ENCODE measurements around the gene CMAS. TPM values are rescaled to one million over a fixed set of nuclear protein-coding genes. Genes with fewer than 3 reads are reported as not detected.
"Not testable (repeated sequence)": the region's sequence is repeated elsewhere in the genome, so short reads cannot be mapped to it uniquely, and the experiment has no call there.

Gene CMAS
- 28.0 TPM for polyA plus RNA-seq (ENCODE audit: insufficient read length)

DNA sequence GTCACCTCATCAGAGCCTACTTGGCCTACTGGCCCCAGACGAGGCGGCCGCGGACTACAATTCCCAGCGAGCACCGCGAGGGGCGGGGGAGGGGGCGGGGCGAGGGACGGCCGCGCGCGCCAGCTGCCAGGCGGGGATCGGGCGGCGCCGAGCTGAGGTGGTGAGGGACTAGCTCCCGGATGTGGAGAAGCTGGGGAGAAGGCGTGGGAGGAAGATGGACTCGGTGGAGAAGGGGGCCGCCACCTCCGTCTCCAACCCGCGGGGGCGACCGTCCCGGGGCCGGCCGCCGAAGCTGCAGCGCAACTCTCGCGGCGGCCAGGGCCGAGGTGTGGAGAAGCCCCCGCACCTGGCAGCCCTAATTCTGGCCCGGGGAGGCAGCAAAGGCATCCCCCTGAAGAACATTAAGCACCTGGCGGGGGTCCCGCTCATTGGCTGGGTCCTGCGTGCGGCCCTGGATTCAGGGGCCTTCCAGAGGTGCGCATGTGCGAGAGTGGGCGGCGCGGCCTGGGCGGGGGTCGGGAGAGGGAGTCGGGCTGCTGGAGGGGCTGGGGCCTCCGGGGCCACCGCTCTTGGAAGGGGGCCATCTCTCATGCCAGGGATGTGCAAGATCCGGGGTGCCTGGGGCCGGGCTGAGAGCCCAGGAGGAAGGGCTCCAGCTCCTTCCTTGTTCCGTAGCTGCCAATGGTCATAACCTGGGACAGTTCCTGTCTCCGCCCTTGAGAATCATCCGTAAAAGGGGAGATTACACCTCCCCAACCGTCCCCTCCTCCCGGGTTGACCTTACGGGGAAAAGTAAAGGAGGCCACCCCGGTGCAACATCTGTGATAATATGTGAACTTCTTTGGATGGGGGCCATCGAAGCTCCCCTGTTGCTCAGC, at the start of gene CMAS:
TSS of gene CMAS (plus strand) at position 129 of the 878 bp plus-strand sequence. CDS start at position 215, 86 bp downstream.
- DNase-seq (ENCODE audit: low read depth): no peak

DNA sequence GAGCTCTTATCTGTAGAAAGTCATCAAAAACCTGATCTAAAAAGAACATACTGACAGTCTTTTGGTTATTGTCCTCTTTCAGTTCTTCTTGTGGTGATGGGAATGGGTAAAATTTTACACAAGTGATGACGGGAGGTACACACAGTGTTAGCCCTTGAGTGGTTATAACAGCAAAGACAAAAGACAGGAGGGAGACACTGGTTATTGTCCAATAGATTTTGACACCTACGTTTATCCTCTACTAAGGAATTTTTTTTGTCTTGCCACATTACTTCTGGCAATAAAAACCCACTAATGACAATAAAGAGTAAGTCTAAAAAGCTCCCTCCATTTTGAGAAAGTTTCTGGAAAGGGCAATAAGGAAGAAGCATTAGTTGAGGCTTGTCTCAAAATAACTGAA, 47.7 kb upstream of the CMAS start:
- DNase-seq (ENCODE audit: low read depth): no peak

DNA sequence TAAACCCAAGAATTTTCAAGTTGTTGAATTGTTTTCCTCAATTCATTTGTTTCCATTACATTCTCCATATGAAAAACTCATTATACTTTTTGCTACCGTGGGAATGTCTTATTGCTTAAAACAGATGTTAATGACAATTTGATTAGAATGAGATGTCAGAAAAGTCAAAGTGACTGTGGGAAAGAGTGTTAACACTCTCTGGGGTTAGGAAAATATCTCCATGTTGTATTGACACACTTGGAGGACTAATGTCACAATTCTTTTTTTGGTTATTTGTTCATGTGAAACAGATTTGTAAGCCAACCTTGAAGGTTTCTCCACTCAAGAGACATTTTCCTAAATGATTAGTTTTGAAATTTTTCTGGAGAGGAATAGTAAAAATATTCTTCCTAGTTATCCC, 47.2 kb upstream of the CMAS start:
- DNase-seq (ENCODE audit: low read depth): no peak

DNA sequence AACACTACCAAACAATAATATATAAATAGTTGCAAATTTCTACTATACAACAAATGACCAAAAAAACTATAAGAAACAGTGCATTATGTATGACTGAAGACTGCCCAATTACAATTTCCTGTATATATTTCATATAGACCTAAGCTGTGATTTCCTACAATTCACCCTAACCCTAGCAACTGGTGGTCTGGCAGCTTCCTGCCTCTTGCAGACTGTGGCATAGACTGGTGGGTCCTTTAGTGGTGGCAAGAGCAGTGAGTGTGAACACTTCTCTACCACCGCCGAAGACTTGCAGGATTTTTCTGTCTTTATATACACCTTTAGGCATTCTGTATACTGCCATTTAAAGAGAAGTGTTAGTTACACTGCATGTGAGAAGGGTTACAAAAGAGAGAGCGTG, 43.6 kb upstream of the CMAS start:
- no peak for DNase-seq (ENCODE audit: low read depth)

DNA sequence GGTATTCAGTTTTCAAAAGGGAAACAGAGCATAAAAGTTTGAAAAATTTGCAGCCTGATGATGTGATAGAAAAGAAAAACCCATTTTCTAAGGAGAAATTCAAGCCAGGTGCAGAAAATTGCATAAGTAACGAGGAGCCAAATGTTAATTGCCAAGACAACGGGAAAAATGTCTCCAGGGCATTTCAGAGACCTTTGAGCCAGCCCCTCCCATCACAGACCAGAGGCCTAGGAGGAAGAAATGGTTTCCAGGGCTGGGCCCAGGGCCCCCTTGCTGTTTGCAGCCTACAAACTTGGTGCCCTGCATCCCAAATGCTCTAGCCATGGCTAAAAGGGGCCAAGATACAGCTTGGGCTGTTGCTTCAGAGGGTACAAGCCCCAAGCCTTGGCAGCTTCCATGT, 38.2 kb upstream of the CMAS start:
- DNase-seq (ENCODE audit: low read depth): not testable (repeated sequence)

DNA sequence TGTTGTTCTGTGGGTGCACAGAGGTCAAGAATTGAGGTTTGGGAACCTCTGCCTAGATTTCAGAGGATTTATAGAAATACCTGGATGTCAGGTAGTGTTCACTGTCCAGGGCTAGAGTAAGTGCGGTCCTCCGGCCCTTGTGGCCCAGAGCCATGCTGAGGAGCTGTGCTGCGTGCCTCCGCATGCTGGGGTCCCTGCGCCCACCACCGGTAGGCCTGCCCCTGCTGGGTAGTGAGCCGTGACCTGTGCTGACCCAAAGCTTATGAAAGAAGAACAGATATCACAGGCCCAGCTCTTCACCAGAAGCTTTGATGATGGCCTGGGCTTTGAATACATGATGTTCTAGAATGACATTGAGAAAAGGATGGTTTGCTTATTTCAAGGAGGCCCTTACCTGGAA, 37.8 kb upstream of the CMAS start:
- DNase-seq (ENCODE audit: low read depth): no peak

DNA sequence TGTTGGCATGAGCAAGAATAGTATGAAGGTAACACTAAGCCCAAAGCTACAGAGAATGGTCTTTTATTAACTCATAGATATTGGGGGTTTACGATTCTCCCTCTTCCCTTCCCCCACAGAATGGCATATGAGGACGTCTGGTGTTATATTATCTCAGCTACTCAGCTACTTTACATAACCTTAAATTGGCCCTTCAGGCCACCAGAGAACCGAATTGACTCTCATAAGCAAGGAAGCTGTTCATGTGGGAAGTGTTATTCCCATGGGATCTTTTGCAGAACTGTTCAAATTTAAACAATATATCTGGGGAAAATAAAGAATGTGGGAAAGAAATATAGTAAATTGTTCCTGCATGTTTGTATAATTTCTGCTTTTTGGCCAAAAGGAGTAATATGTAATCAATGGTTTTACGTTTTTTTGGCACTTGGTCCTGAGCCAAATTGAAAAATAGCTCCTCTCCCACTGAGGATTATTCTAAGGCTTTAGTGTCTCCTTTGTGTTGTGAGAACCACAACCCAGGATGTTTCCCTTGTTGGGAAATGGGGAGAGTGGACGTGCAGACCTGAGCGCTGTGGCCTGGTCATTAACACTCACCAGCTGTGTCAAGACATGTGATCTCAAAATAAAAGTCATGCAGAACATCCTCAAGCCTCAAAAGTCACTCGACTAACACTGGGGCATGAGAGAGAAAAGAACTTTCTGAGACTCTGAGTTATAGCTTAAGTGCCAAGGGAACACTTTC, 31.8 kb upstream of the CMAS start:
- no peak for DNase-seq (ENCODE audit: low read depth)

DNA sequence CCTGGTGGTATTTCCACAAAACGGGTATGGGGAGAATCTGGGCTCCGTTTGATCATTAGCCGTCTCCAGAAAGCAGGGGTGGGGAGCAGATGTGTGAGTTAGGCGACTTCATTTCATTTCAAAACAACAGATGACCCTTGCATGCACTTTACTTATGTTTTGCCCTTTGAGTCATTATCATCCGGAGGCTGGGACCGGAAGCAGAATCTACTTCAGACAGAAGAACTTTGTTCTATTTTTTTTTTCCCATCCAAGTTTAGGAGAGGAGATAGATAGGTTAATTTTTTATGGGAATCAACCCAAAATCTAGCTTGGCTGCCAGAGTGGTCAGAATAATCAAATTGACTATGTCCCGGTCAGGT, 31.3 kb upstream of the CMAS start:
- DNase-seq (ENCODE audit: low read depth): no peak

DNA sequence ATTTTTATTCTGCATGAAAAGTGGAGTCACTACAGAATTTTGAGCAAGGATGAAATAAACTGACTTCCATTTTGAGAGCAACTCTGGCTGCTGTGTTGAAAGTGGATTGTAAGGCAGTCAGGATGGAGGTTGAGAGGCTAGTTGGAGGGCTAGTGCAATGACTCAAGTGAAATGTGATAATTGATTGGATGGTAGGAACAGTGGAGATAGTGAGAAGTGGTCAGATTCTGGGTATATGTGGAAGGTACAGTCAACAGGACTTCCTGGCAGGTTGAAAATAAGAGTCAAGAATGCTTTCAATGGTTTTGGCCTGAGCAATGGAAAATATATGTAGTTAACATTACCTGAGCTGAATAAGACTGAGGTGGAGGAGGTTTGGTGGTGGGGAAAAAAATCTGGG, 29.0 kb upstream of the CMAS start:
- no peak for DNase-seq (ENCODE audit: low read depth)

DNA sequence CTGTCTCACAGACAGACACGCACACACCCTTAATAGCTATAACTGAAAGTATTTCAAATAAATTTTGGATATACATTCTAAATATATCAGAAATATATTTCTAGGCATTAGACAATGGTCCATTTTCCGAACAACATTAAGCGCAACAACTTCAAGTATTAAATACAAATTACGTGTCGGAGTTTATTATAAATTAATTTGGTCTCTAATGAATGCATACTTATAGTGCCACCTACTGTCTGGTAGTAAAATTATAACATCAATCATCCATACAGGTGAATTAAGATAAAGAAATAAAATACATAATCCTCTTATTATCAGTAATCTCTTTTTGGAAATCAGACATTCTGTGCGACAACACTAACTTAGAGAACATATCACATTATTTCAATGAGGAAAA, 27.2 kb upstream of the CMAS start:
- no peak for DNase-seq (ENCODE audit: low read depth)

DNA sequence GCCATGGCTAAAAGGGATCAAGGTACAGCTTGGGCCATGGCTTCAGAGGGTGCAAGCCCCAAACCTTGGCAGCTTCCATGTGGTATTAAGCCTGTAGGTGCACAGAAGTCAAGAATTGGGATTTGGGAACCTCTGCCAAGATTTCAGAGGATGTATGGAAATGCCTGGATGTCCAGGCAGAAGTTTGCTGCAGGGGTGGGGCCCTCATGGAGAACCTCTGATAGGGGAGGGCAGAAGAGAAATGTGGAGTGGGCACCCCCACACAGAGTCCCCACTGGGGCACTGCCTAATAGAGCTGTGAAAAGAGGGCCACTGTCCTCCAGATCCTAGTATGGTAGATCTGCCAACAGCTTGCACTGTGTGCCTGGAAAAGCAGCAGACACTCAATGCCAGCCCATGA, 22.5 kb upstream of the CMAS start:
- DNase-seq (ENCODE audit: low read depth): not testable (repeated sequence)

DNA sequence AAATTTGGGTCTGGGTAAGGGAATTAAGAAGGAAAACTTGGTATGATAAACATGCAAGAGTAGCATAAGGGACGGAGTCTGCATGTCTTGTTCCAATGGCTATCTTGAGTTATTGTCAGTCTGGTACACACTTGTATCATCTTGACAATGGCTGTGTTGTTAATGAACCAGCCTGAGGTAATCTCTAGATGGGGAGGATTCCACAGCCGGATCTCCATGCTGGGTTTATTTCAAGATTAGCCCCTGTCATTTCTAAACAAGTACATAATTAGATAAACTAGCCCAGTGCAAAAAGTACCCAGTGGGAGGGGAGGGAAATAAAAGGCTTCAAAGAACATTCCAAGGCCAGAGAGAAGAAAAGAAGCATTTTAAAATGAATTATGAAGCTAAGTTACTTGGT, 16.5 kb upstream of the CMAS start:
- DNase-seq (ENCODE audit: low read depth): no peak

DNA sequence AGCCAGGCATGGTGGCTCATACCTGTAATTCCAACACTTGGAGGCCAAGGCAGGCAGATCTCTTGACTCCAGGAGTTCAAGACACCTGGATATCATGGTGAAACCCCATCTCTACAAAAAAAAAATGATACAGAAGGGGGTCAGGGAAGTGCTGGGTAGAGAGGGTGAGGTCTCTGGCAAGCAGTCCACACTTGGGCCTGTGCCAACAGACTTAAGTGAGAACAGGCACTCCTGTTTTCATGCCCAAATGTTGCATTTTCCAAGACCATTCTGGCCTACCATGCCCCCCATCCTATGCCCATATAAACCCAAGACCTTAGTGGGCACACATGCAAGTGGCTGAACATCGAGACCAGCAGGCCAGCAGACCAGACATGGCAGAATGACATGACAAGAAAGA, 16.0 kb upstream of the CMAS start:
- no peak for DNase-seq (ENCODE audit: low read depth)

DNA sequence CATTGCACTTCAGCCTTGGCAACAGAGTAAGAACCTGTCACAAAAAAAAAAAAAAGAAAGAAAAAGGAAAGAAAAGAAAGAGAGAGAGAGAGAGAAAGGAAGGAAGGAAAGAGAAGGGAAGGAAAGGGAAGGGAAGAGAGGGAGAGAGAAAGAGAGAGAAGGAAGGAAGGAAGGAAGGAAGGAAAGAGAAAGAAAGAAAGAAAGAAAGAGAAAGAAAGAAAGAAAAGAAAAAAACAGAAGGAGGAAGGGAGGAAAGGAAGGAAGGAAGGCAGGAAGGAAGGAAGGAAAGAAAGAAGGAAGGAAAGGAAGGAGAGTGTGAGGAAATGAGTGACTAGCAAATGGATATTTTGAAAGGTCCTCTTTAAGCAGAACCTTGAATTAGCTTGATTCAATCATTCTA, 13.3 kb upstream of the CMAS start:
- no peak for DNase-seq (ENCODE audit: low read depth)

DNA sequence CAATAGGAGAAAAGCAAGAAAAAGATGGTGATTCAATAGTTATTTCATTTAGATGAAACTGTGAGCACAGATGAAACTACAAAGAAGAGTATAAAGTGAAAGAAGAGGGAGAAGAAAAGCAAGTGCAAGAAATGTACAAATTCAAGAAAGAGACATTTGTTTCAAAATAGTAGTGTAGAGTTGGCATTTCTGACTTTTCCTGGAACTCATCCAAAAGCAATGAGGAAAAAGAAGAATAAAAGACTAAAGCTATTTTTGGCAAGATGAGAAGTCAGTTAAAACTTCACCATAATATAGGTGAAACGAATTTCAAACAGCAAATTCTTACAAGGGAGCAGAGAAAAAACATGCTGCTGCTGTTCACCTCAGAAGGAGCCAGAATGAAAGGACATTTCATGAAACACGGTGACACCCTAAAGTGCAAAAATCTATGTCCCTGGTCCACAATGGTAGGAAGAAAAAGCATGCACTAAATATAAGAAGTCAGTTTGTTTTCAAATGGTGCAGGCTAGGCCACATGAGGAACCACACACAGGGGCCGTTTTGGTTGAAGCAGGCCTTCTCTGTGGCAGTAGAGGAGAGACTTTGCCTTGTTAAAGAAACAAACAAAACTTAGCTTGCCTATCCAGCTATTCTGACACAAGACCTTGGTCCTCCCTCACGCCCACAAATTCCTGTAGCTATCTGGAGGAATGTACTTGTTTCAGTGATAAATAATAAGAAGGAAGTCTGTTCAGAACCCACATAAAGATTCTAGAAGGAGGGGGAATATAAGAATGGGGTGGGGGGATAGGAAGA, 11.1 kb upstream of the CMAS start:
- no peak for DNase-seq (ENCODE audit: low read depth)

DNA sequence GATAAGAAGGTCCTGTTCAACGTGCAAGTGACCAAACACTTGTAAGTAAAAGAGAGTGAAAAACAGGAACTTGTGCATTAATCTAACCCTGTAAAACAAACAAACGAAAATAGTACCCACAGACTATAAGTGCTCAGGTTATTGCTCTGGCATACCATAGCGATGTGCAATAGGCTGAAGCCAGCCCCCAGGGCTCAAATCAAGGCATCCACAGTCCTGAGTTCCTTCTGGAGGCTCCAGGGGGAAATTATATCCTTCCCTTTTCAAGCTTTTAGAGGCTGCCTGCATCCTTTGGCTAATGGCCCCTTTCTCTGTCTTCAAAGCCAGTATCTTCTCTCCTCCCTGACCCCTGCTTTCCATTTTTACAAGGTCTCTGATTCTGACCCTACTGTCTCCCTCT, 8.1 kb upstream of the CMAS start:
- no peak for DNase-seq (ENCODE audit: low read depth)

DNA sequence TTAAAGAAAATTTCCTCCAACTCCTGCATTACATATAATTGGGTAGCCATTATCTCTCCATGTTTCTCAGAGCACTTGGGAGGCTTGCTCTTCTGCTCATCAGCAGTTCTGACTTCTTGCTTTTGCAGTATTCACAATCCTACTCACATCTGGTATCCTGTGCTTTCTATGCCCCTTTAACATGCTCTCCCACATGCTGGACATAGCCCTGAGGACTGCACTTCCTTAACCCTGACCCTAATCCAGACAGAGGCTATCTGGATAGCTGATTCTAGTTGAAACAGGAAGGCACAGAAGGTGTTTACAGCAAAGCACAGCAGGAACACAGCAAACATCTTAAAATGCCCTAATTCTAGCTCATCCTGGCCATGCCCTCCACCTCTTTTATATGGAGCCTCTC, 7.3 kb upstream of the CMAS start:
- DNase-seq (ENCODE audit: low read depth): no peak

DNA sequence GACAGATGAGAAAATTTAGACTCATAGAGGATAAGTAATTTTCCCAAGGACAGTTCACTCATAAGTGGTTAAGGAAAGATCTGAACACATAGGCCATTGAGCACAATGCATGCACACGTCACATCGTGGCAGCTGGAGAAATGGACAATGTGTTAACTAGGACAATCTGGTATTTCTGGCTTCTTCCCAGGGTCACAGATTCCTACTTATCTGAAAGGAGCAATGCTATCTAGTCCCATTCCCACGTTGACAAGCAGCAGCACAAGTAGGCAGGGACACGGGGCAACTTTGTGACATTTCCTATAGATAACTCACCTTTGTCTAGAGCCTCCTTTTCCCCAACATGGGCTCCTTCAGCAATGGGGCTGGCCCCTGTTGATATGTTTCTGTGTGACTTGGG, 6.7 kb upstream of the CMAS start:
- no peak for DNase-seq (ENCODE audit: low read depth)

DNA sequence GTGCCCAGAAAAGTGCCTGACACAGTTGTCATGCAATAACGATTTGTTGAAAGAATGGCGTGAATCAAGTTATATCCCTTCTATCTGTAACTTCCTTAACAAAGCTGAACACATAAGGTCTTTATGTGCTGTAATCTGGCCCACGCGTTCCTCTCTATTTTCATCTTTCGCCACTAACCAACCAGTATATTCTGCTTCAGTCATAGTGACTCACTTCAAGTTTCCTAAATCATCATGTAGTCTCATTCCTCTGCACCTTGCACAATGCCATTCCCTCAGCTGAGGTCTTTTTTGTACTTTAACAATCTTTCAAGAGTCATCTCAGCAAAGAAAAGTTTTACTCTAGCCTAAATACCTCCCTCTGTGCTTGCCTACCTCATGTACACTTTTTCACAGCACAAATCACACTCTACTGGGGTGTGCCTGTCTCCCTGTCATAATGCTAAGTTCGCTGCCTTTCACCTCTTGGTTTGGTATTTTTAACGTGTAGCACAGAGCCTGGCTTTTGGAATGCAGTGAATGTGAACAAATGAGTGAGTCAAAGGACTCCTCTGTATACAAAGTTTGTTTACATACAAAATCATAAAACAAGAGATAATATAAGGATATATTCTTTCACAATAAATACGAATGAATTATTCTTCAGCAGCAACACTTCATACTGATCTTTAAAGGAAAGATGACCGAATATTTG, 2.9 kb upstream of the CMAS start:
- no peak for DNase-seq (ENCODE audit: low read depth)

DNA sequence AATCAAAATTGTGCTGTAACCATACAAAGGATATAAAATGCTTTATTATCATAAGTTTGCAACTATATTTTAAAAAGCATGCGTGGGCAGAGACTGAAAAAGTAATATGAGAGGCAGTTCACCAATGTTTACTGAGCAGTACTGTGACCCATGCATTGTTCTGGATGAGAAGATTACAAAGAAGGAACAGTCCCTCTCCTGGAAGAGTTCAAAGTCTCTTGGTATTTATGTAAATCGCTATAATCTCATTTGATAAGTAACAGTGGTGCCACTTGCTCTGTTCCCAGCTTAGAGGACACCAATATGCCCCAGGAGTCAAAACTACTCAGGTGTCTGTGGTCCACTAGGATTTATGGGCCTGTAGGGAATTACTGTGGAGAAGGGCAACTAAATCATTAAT, 2.1 kb upstream of the CMAS start:
- no peak for DNase-seq (ENCODE audit: low read depth)

DNA sequence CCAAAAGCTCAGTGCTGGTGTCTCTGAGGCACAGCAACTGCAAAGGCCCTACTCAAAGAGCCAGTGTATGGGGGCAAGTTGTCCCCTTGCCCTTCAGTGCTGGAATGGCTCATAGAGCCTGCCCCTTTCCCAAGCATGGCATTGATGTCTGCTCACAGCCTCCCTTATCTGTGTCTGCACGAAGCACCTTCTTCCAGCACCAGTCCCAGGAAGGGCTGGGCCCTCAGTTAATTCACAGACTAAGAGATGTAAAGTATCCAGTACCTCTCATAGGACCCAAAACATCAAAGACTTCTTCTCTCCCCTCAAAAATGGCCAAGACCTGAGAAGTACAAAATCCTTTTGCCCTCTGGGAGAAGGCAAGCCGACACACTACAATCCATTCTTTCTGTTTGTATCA, 1.6 kb upstream of the CMAS start:
- DNase-seq (ENCODE audit: low read depth): no peak

DNA sequence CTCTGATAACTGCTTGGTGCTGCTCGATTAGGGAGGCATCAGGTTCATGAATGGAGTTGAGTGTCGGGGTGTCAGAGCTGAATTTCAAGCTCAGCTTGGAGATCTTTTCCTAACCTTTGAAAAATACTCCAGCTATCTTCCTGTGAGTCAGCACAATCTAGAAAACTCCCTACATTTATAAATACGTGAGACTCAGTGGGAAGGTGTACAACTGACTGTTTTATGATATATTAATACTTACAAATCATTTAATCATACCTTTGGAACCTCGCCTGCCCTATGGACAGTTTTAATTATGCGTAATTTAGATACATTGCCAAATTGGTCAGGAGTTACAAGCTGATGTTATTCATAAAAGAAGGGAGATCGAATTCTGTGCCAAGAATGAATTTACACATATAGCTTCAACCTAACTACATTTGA, 961 bp downstream of the CMAS start:
- DNase-seq (ENCODE audit: low read depth): no peak
